Right ventricle myocardium inferior (tissue), 1 donor: ENCODE data around the gene PLA2G4A. TPM values are rescaled to one million over a fixed set of nuclear protein-coding genes. Genes with fewer than 3 reads are reported as not detected.
A peak's percentile ranks its signal among the peaks of the same experiment; 100 is the strongest.
"Not testable (repeated sequence)": the region's sequence is repeated elsewhere in the genome, so short reads cannot be mapped to it uniquely, and the experiment has no call there.

Experiments
- ATAC-seq: fragments of 200-7000 bp; cut with Tn5 transposase; one replicate; pipeline ENCODE4 v1.9.1; 2020; ENCODE audit warnings: mild to moderate bottlenecking, moderate library complexity
- DNase-seq: peaks from one replicate; pipeline ENCODE4 v3.0.0; 2021; ENCODE audit errors: missing footprints
- intact Hi-C: fragments of 100-400 bp; cut with DNase I; formaldehyde crosslinking; loops from one replicate; pipeline ENCODE4 v1.11.0; 2022
- total RNA-seq: library from RNA; stranded (reverse); fragmentation: NEBNext Ultra II Directional; extraction: Animal tissue kit (Norgen Biotek cat#: 25700); gene quantifications from one replicate; pipeline ENCODE4 v1.2.1, GENCODE V29; 2021
- donor health status: DM: no; HTN: yes; CAD: no; lungs with severe emphysema.

Gene PLA2G4A
- total RNA-seq, 1 donor from 2014 or later: 2.5 TPM

DNA sequence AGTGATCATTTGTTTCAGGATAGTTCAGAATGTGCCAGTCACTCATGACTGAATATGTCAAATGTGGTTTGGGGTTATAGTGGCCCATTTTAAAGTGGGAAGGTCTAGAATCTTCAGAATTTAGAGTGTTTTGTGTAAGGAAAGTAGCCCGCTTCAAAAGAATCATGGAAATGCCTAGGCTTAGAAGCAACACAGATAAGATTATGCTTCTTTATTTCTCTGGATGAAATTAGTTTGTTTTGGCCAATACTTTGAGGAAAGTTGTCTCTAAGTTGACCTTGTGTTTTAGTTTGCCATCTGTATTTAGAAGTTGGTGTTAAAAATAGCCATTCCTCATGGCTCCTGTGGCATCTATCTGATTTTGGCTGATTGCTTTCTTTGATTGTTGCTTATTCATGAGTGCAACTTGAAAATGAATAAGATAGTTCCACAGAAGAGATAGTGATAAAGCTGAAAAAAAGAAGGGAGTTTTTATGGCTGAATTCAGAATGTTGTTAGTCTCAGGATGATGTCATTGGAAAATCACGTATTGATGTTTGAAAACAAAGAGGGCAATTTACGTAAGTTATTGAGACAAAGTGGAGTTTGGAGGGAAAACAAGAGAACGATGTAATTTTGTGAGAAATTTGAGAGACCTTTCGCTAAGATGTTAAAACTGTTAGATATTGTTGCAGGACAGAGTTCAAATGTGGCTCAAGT is 71.9 kb downstream of the PLA2G4A start:
- ATAC-seq: no peak
- no peak for DNase-seq
- intact Hi-C loops: no loop called here

DNA sequence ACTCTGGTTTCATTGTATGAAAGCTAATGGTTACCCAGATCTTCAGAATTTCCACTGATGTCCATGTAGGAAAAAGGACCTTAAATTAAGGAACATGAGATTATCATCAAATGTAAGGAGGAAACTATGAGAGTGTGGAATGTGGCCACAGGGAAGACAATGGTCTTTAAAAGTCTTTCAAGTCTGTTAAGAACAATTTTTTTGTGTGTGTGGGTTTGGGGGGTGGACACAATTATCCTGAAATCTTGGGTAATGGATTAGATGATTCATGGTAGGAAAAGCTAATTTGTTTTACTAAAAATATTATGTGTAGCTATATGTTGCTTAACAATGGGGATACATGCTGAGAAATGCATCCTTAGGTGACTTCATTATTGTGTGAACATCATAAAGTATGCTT is 72.9 kb downstream of the PLA2G4A start:
- no peak for ATAC-seq
- DNase-seq: no peak
- intact Hi-C loops: no loop called here

DNA sequence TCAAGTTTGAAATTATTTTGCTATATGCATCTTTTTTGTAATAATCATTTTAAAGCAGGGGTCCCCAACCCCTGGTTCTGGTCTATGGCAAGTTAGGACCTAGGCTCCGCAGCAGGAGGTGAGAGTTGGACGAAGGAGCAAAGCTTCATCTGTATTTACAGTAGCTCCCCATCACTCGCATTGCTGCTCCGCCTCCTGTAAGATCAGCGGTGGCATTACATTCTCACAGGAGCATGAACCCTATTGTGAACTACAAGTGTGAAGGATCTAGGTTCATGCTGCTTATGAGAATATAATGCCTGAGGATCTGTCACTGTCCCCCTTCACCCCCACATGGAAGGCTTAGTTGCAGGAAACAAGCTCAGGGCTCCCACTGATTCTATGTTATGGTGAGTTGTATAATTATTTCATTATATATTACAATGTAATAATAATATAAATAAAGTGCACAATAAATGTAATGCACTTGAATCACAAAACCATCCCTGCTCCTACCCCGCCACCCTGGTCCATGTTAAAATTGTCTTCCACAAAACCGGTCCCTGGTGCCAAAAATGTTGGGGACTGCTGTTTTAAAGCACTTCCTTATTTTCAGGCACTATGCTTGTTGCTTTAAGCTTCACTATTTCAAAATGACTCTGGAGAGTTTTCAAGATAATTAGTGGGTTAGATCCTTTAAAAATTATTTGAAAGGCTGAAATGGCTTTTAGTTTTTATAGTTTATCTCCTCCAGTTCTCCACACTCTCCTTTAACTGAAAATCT is 74.8 kb downstream of the PLA2G4A start:
- ATAC-seq (no peak), DNase-seq (no peak)
- intact Hi-C loops: no loop called here

DNA sequence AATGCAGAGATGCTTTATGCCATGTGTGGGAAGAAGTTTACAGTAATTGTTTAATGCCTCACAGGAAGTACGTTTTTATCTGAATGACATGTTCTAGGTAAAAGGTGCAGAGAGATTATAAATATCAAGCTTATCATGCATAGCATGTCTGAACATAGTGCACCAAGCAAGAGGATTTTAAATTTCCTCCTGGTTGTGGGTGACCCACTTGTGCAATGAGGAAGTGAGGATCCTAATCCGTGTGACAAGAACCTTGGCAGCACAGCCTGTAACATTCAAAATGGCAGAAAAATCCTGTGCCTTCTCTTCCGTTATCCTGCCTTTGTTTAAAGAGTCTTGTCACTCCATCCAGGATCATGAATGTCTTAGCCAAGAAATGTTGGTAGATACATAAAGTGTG is 75.6 kb downstream of the PLA2G4A start:
- DNase-seq (no peak), ATAC-seq (no peak)

DNA sequence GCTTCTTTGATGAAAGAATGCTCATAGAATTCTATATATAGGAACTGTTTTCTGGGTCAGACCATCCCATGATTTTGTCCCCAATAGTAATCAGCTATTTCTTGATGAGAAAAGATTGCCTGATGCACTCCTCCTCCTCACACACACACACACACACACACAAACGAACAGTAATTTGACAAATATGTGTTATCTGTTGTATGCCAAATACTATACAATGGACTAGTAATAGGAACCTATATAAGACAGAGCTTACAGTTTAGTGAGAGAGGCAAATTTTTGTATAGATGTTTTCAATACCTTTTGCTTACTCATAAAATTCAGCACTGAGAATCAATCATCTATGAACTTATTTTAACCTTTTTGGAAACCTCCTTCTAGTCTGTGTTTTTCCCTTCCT is 76.8 kb downstream of the PLA2G4A start:
- ATAC-seq: no peak
- intact Hi-C loops: no loop called here
- DNase-seq: no peak

More for the DNA sequence above, 75.6 kb downstream of the PLA2G4A start:
- intact Hi-C loops: no loop called here

DNA sequence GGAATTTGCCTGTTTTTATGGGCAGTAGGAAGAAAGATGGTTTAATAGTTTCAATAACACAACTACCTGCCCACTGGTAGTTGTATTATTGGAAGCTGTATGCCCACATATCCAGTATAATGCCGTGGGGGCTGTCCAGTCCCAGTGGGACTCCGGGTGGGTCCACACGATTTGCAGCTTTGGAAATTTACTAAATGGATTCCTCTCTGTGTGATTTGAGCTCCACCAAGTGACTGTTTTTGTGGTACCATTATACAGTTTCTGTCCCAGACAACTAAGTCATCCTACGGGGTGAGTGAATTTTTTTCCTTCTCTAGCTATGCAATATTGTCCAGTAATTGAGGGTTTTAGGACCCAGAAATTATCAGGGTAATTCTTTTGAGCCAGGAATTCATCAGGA is 86.8 kb downstream of the PLA2G4A start:
- intact Hi-C loops: no loop called here
- DNase-seq (no peak), ATAC-seq (no peak)

DNA sequence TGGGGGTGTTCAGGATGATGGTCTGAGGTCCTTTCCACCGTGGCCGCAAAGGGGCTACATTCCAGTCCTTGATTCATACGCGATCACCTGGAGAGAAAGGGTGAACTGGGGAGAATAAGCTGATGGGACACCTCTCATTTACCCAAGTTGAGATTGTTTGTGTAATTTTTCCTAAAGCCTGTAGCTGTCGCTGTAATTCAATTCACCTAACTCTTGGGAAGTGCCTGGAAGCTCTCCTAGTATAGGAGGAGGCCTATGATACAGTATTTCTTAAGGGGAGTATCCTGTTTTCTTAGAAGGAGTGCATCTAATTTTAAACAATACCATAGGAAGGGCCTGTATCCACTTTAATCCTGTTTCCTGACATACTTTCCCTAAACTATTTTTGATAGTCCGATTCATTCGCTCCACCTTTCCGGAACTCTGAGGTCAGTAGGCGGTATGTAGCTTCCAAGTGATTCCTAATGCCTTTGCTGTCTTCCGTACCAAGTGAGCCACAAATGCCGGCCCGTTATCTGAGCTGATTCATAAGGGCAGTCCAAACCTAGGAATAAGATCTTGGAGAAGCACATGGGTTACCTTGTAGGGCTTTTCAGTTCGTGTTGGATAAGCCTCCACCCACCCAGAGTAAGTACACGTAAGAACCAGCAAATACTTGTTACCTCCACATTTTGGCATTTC is 88.5 kb downstream of the PLA2G4A start:
- intact Hi-C loops, ATAC-seq, DNase-seq: not testable (repeated sequence)

DNA sequence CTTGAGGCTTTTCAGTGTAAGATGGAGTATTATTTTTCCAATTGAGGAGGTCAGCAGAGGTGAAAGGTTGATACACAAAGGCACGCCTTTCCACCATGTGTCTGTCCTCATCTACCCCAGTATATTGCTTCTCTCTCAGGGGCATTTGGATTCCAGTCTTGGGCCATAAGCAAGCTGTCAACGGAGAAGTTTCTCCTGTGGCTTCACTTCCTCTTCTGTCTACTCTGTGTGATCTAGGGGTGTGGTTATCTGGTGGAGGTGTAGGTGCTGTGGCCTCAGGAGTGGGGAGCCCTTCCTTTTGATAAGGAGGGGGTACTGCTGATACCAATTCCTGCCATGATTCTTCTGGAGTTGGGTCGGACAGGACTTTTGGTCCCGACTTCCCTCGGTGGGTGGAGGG is 92.6 kb downstream of the PLA2G4A start:
- intact Hi-C loops, ATAC-seq, DNase-seq: not testable (repeated sequence)

DNA sequence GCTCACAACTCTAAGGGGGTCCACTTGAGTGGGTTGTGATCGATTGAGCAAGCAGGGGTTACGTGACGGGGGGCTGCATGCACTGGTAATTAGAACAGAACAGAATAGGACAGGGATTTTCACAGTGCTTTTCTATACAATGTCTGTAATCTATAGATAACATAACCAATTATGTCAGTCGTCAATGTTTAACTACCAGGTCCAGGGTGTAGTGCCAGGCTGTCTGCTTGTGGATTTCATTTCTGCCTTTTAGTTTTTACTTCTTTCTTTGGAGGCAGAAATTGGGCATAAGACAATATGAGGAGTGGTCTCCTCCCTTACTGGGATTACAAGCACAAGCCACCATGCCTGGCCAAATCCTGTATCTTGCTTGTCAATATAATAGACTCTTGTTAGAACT is 94.1 kb downstream of the PLA2G4A start:
- intact Hi-C loops, ATAC-seq, DNase-seq: not testable (repeated sequence)

DNA sequence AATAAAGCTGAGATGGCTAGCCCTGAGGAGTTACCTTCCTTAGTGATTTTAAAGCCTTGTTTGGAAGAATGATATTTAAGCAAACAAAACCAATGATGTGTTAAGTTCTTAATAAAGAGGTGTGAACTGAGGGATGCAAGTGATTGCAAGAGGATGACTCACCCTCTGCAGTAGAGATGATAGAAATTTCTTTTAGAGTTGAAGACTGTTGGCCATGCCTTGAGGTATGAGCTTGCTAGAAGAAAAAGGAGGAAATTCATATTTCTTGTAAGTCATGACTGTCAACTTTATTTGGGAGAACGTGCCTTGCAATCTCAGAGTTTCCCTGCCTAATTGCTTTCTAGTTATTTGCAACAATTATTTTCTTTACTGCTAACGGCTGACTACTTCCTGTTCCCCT is 94.7 kb downstream of the PLA2G4A start:
- intact Hi-C loops: no loop called here
- DNase-seq: no peak
- ATAC-seq: no peak

DNA sequence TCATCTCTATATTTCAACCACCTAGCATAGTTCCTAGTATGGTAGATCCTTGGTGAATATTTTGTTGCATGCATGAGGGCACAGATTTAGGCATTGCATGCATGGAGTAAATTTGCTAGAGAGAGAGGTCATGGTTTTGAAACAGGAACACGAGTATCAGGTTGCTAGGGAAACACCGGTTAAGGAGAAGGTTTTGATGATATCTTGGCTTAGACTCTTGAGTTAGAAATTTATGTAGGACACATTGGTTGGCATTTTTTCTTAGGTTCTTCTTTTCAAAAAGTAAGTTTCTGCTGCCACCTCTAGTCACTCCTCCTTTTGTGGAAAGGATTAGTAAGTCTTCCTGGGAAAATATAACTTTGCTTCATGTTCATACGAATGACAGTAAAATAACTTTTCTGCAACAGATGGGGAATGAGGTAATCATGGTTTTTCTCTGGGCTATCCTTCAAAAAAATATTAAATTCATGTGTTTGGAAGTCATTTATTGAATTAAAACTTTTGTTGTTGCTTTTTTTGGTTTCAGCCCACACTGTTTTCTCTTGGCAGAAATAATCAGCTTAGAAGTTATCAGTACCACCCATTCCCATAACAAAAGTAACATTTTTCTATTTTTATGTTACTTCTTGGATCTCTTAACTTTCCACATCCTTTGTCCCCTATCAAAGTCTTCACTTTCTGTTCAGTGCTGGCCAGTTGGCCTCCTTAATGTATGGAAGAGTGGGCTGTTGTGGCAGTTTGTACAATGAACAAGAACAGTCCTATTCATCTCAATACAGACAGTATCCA is 97.3 kb downstream of the PLA2G4A start:
- no peak for DNase-seq
- intact Hi-C loops: no loop called here
- ATAC-seq: peak; percentile 50

DNA sequence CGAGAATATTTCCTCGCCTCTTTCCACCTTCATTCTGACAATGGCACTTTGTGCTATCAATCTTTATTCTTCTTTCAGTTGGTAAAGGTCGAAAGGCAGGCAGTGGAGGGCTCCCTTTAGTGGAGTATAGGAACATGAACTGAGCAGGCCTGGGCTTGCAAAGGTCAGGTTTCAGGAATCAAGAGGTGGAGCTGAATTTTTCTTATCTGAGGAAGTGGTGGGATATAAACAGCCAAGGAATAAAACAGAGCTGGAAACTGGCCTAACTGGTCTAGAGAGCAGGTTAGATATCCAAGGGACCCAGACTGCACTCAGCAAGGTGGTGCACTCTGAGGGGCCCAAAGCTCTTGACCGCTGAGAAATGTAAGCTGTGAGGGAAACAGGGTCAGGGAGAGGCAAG is 99.1 kb downstream of the PLA2G4A start:
- ATAC-seq (no peak), DNase-seq (no peak)
- intact Hi-C loops: no loop called here

DNA sequence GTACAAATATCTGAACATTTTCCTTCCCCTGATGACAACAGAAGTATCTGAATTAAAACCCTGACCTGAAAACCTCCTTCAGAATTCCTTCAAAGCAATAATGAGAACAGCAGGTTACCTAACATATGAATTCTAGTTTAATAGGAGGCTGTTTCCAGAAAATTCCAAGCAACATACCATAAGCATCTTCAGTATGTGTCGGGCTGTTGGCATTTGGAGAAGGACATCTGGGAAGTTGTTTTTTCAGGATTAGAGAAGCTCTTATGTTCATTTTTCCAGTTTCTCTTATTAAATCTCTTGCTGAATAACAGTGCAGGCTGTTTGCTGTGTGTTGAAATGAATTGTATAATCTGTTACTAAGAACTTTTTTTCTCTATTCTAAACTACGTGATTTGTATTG is 101.5 kb downstream of the PLA2G4A start:
- ATAC-seq (no peak), DNase-seq (no peak)
- intact Hi-C loops: no loop called here

DNA sequence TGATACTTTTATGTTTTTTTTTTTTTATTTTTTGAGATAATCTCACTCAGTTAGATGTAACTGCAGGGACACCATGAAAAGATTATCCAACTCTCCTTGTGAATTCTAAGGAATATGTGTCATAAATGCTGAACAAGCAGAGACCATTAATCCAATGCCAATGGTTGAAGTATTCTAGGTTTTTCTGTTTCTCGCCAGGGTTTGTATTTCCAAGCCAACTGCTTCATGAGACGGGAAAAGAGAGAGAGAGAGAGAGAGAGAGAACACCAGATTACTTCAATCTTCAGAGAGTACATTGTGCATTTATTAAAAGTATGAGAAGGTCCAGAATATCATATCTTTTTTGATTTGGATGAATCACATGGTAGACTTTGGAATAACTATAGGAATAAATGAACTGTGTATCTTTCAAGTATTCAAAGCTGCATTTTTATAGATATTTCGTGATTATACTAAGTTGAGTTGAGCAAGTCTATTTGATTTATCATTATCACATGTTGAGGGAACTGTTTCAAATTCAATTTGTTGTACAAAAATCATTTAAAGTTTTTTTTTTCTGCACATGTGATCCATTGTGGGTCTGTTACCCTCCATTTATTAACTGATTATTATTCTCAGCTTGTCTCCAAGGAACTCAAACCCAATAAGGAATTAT is 108.4 kb downstream of the PLA2G4A start:
- DNase-seq: no peak
- intact Hi-C loops: no loop called here
- ATAC-seq: no peak

DNA sequence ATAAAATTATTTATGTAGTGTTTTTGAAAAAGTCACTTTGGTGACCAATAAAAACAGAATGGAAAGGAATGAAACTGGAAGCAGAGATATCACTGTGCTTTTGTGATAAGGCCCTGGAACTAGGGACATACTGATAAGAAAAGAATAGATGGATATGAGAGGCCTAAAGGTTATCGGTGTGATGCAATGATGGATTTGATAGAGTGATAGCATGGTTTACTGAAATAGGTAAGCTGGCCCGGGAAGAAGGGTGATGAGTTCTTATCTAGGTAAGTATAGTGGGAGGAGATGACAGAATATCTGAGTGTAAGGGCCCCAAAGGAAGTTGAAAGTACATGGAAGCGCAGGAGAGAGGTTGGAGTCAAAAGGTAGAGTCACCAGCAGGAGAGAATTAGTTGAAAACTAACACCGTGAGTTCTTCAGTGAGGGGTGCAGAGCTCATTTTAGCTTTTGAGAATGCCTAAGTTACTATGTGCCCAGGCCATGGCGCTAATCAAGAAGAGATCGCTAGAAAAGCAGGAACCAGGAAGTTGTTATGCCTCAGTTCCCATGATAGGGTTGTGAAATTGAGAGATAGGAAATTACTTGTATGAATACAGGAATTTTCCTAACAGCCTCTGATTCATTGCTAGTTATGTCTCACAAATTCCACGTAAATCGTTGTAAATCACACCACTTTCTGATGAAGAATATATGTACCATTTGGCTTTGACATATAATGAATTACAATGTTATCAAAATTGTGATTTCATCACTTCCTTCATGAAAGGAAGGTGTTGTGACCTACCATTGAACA is 115.3 kb downstream of the PLA2G4A start:
- intact Hi-C loops: no loop called here
- no peak for ATAC-seq
- DNase-seq: no peak

DNA sequence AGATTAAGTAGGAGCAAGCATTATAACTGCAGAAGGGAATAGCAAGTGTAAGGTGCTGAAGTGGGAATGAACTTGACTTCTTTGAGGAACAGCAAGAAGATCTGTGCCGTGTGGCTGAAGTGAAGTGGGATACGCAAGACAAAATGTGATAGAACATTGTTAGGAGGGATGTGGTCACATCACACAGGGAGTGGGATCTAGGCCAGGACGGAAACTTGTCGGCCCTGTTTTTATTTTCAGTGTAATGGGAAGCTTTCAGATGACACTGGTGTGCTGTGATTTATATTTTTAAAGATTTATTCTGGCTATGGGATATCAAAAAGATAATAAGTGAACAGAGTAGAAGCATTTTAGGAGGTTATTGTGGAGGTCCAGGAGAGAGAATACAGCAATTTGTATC is 116.4 kb downstream of the PLA2G4A start:
- no peak for ATAC-seq
- intact Hi-C loops: no loop called here
- DNase-seq: no peak

DNA sequence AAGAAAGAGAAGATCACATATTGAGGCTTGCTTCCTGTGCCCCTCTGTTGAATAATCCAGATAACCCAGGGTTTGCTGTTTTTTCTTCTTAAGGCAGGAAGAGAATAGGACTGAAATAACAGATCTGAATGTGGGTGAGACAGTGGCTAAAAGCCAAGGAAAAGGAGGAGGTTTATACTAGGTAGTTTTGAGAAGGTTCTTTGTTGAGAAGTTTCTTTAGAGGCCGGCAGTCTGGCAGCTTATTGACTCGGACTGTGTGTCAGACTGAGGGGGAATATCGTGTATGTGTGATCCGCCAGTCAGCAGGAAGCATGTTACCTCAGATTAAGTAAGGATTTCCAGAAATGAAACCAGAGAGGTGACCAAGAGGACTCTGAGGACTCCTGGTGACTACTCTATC is 119.8 kb downstream of the PLA2G4A start:
- intact Hi-C loops: no loop called here
- DNase-seq (no peak), ATAC-seq (no peak)

DNA sequence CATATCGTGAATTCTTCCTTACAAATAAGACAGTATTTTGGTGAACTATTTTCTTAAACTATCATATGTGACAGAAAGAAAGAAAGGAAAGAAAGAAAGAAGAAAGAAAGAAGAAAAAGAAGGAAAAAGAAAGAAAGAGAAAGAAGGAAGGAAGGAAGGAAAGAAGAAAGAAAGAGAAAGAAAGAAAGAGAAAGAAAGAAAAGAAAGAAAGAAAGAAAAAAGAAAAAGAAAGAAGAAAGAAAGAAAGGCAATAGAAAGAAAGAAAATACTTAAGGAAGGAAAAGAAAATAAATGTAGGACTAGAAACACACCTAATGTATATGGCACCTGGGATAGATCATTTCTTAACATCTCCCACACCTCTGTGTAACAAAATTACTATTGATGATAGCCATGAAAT is 120.4 kb downstream of the PLA2G4A start:
- DNase-seq: no peak
- intact Hi-C loops: no loop called here
- no peak for ATAC-seq
